GM21367 (cell line): ENCODE results near the gene MPPED1.

ENCODE experiments used
- ATAC-seq: cut with Tn5 transposase; IDR thresholded peaks from one replicate; pipeline ENCODE4 v1.9.1; 2021; ENCODE audit not compliant: unreplicated experiment

MPPED1 gene

DNA sequence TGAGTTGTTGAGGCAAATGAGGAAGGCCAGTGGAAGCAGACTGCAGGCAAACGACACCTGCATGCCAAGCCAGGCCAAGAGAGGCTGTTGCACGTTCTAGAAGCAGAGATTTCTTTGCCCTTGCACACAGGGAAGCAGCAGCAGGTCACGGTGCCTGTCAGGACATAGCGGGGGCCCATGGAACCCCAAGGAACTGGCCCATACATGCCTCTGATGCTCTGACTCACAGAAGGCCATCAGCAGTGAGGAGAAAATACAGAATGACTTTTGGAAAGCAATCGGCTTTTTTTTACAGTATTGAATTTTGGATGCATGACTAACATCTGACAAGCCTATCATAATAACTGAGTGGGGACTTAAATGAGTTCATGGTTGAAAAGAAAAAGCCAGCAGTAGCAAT, 123.9 kb downstream of the MPPED1 start:
- no peak for ATAC-seq

GRCh38 chr22:43537019-43537585, 125.3 kb downstream of the MPPED1 start:
- ATAC-seq: no peak

DNA sequence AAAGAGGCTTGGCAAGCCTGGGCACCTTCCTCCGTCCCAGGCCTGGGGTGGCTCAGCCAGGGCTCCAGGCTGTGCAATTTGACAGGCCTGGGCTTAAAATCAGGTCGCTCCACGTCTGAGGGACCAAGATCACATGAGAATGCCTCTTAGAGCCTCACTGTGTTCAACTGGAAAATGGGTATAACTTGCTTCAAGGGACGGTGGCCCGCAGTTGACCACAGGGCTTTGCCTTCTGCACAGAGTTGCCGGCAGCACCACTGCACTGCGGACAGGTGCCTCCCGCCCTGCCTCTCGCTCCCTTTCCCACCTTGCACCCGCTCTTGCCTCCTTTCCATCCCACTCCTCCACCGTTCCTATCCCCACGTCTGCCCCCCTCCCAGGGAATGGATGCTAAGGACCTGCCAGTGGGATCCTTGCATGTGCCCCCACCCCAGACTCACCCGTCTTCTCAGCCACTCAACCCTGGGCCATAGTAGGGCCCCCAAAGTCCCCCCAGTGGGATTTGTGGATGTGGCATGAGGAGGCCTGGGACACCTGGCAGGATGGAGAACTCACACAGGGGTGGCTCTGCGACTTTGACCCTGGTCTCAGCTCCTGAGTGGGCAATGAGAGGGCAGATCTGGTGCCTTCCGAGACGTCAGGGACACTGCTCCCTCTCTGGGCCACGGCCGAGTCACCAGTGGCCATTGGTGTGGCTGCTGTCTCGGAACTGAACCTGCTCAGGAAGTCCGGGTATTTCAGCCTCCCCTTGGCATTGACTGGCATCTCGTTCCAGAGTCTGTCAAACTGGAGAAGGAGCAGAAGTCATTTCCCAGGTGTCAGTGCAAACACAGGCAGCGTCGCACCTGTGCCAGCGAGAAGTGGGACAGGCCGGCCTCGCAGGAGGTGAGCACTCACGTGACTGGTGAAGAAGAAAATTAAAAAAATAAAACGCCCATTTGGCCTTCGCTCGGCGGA, 128.0 kb downstream of the MPPED1 start:
- ATAC-seq: no peak

GRCh38 chr22:43540529-43540923, 128.7 kb downstream of the MPPED1 start:
- no peak for ATAC-seq

GRCh38 chr22:43541022-43541421, 129.2 kb downstream of the MPPED1 start:
- no peak for ATAC-seq

DNA sequence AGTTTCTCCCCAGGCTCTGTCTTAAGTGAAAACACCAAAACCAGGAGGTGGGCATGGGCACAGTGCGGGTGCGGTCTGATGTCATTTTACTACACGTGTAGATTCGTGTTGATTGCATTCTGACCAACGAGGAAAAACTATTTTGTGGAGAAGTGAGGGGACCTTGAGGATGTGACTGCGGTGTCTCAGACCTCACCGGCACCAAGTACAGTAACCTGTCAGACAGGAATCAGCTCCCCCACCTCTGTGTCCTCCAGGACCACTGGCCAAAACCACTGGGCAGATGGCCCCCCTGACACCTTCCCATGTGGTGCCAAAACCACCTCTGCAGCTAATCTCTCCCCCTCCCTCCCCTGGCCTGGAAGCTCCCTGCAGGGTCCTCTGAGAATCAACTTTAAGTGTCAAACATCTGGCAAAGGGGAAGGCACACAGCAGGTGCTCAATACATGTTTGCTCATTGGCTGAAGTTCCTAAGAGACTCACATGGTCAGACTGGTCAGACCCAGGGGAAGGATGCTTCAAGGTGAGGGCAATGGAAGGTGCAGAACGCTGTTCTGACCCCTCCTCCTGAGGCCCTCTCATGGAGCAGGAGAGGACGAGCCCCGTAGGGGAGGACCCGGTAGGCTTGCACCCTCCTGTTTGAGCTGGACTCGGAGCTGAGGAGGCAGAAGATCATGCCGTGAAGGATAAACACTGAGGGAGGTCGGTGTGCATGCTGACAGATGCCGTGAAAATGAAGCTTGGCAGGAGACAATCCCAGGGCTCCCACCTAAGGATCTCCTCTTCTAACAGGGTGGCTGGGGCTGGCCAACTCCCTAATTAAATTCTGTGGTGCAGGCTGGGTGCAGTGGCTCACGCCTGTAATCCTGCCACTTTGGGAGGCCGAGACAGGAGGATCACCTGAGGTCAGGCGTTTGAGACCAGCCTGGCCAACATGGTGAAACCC, 129.9 kb downstream of the MPPED1 start:
- no peak for ATAC-seq

DNA sequence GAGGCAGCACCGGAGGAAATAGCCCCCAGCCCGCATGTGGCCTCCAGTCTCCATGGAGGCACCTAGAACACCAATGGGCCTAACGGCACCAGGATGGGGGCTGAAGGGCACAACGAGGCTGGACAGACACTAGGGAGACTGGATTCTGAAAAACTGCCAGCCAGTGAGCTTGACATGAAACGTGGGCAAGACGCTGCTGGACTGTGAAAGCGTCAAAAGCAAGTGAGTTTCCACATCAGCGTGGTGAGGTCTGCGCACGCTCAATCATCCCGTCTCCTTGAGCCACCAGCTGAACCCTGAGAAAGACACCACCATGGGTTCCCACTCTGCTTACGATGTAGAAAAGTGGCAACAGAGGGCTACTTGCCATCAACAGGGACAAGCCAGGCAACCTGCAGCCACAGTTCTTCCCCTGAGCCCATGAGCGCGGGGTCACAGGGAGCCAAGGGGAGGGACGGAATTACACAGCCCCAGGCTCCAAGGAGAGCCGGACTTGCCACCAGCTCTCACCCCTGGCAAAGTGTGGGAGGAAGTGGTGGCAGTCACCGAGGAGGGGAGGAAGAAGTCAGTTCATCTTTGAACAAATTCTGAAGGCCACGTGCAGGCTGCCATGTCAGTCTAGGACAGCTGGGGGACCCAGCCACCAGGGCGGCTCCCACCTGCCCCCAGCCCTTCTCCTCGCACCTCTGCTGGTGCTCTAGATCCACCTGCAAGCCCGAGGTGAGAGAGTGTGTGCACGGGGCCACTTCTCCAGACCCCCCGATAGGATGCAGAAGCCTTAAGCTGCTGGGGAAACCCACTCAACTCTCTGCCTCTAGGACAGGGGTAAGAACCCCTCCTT, 131.1 kb downstream of the MPPED1 start:
- ATAC-seq: no peak

- no peak for ATAC-seq
These were observed 131.9 kb downstream of the MPPED1 start for GRCh38 chr22:43543522-43544288.

DNA sequence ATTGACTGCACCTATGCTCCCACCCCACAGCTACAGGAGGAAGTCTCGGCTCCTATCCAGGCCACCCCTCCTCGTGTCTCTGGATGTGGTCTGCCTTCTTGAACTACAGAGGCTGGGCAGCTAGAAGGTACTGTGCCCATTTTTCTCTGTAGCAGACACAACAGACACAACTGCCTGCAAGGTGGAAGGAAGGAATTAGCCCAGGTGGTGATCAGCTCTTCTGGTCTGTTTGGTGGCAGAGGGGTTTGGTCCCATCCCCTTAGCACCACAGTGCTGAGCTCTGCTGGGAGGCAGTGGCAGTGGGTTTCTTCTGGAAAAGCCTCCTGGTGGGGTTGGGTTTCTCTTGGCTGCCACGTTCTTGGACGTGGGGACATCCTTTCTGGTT, 132.5 kb downstream of the MPPED1 start:
- ATAC-seq: no peak

DNA sequence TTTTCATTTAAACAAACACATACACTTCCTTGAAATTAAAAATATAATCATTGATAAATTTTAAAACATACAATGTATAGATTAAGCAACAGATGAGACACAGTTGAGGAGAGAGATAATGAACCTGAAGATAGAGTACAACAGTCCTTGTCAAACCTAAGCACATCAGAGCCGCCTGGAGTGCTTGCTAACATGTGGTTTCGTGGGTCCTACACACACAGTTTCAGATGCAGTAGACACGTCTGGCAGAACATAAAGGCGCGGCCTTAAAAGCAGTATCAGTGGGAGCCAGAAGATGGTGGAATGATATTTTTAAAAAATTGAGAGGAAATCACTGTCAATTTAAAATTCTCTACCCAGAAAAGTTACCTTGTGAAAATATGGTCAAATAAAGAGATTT, 134.4 kb downstream of the MPPED1 start:
- ATAC-seq: no peak

DNA sequence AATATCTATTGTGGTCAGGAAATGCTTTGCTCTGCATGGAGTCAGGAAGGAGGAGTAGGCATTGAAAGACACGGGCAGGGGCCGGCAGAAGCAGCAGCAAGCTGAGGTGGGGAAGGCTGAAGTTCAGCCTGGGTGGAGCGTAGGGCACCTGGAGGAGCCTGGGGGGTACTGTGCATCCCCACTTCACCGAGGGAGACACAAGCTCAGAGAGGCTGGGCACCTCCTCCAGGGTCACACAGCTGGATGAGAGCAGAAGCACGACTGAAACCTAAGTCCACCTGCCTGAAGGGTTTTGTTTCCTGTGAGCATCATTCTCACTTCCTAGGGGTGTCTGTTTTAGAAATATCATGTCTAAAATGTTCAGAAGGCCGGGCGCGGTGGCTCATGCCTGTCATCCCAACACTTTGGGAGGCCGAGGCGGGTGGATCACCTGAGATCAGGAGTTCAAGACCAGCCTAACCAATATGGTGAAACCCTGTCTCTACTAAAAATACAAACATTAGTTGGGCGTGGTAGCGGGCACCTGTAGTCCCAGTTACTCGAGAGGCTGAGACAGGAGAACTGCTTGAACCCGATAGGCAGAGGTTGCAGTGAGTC, 138.3 kb downstream of the MPPED1 start:
- no peak for ATAC-seq

- no peak for ATAC-seq
These were observed 138.9 kb downstream of the MPPED1 start for GRCh38 chr22:43550672-43551071.

- no peak for ATAC-seq
These were observed 141.8 kb downstream of the MPPED1 start for GRCh38 chr22:43553451-43554258.

DNA sequence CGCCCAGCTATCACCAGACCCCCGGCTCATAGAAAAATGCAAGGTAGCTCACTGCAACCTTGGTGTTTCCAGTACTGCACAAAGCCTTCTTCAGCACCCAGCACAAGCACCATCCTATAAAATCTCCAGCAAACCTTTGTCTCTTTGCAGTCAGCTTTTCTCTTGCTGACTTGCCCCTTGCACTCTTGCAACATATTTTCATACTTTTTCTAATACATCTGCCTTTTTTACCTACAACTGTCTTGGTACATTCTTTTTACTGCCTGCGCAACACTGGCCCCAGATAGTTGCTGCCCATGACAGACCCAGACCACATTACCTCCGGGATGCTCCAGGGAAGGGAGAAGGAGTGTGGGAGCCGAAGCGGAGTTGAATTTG, 142.4 kb downstream of the MPPED1 start:
- ATAC-seq: no peak

GRCh38 chr22:43554694-43555365, 143.0 kb downstream of the MPPED1 start:
- no peak for ATAC-seq

DNA sequence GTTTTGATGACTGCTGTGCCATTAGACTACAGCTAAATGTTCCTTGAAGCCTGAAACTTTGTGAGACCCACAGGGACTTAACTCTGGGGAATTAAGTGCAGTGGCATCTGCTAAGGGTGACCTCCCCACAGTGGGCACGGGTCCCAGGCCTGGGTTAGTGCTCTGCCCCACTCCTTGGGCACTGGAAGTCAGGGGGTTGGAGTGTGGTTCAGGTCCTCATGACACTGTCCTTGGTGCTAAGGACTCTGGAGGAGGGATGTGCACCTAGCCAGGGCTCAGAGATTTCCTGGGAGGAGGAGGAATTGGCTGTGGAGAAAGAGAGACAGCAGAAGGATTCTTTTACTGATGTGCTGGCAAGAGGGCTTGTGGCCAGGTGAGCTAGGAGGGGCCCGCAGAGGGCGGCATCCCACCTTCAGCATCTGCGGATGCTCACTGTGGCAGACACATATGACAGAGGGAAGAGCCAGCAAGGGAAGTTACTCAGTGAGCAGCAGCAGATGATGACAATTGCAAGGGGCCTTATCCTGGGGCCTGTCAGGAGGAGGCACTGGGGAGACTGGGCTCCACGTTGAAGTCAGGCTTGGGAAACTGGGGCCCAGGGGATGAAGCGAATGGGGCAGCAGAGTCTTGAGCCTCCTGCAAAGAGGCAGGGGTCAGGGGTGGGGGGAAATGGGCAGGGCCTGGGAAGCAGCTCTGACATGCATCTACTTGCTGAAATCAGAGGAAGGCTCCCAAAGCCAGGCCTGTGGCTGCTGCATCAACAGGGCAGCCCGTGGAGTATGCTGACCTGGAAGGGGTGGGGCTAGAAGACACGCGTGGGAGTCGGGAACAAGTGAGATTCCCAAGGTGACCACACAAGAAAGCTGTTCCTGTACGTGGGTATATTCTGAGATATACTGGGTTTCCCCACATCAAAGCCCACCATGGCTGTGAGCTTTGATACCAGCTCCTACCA, 144.0 kb downstream of the MPPED1 start:
- ATAC-seq: no peak
